ENCODE measurements around the gene VPS16. TPM values are rescaled to one million over a fixed set of nuclear protein-coding genes. Genes with fewer than 3 reads are reported as not detected.
A peak's percentile ranks its signal among the peaks of the same experiment; 100 is the strongest.

The VPS16 gene
- total RNA-seq, 4 donors from 2014 or later: 17.9 to 51.3 (median 31.9) TPM

GRCh38 chr20:2838170-2838797 lies 2.3 kb upstream of the VPS16 start:
- no peak for TF ChIP-seq POLR2A (IDR thresholded peaks at IDR 0.05)
- TF ChIP-seq EP300 (IDR thresholded peaks at IDR 0.05): no peak
- TF ChIP-seq CTCF (IDR thresholded peaks at IDR 0.05): no peak
- H3K27ac ChIP-seq: no peak overlapping the region
- DNase-seq (ENCODE audit: low spot score in 2 of 2): no peak
- peaks cover 0 to 43% (median 0%) of the 10 kb centered on the region in 3 donors for H3K36me3 ChIP-seq
- peaks cover 0 to 26% (median 8%) of the 10 kb centered on the region in 4 donors for H3K4me1 ChIP-seq
- WGBS, 2 donors: 96 to 98% methylated on average over 18 to 19 of the region's 19 CpGs
- H3K9me3 ChIP-seq: no peaks in the 10 kb centered on the region
- H3K27me3 ChIP-seq: no peaks in the 10 kb centered on the region
- H3K4me3 ChIP-seq: no peak overlapping the region

- 93% methylated on average over 15 of the region's 15 CpGs for WGBS, 2 donors
Measured at GRCh38 chr20:2838847-2839671, 1.5 kb upstream of the VPS16 start.

GRCh38 chr20:2839732-2840137 lies 810 bp upstream of the VPS16 start:
- Histone ChIP-seq H3K36me3 (peaks cover 0 to 50% (median 0%) of the 10 kb centered on the region in 3 donors), H3K27ac (peak overlapping the region in 3 of 4 donors; percentile 94 to 96 (median 95)), H3K4me1 (peaks cover 0 to 26% (median 8%) of the 10 kb centered on the region in 4 donors), H3K9me3 (no peaks in the 10 kb centered on the region), H3K4me3 (peak overlapping the region; percentile 75 to 99 (median 80)), H3K27me3 (no peaks in the 10 kb centered on the region)
- no peak for DNase-seq (ENCODE audit: low spot score in 2 of 2)
- TF ChIP-seq CTCF (IDR thresholded peaks at IDR 0.05) (no peak), EP300 (IDR thresholded peaks at IDR 0.05) (no peak), POLR2A (IDR thresholded peaks at IDR 0.05) (no peak)
- WGBS, 2 donors: 70 to 90% methylated on average over 8 to 21 of the region's 21 CpGs

More at GRCh38 chr20:2838847-2839671, 1.5 kb upstream of the VPS16 start:
- no peak for DNase-seq (ENCODE audit: low spot score in 2 of 2)
- Histone ChIP-seq H3K27ac (no peak overlapping the region), H3K9me3 (no peaks in the 10 kb centered on the region), H3K27me3 (no peaks in the 10 kb centered on the region), H3K4me1 (peaks cover 0 to 26% (median 8%) of the 10 kb centered on the region in 4 donors), H3K36me3 (peaks cover 0 to 51% (median 0%) of the 10 kb centered on the region in 3 donors), H3K4me3 (no peak overlapping the region)
- TF ChIP-seq EP300 (IDR thresholded peaks at IDR 0.05) (no peak), POLR2A (IDR thresholded peaks at IDR 0.05) (no peak), CTCF (IDR thresholded peaks at IDR 0.05) (no peak)

GRCh38 chr20:2840967-2841531 lies 504 bp downstream of the VPS16 start:
- H3K9me3 ChIP-seq: no peaks in the 10 kb centered on the region
- TF ChIP-seq CTCF (IDR thresholded peaks at IDR 0.05) (no peak), POLR2A (IDR thresholded peaks at IDR 0.05) (no peak), EP300 (IDR thresholded peaks at IDR 0.05) (no peak)

More at GRCh38 chr20:2840967-2841531, 504 bp downstream of the VPS16 start:
- 3 to 4% methylated on average over 29 to 30 of the region's 33 CpGs for WGBS, 2 donors
- Histone ChIP-seq H3K36me3 (peaks cover 0 to 37% (median 0%) of the 10 kb centered on the region in 3 donors), H3K27ac (peak overlapping the region; percentile 86 to 96 (median 94)), H3K4me3 (peak overlapping the region; percentile 75 to 99 (median 80)), H3K4me1 (peaks cover 0 to 26% (median 8%) of the 10 kb centered on the region in 4 donors), H3K27me3 (no peaks in the 10 kb centered on the region)
- DNase-seq (ENCODE audit: low spot score in 2 of 2): peak in 1 of 2 donors; percentile 40
